GM12878 (cell line): Measurements from ENCODE around the gene CLDN5. TPM values are rescaled to one million over a fixed set of nuclear protein-coding genes. Genes with fewer than 3 reads are reported as not detected.

Experiments used
- ATAC-seq: fragments of 200-7000 bp; cut with Tn5 transposase; 3 replicates; pipeline ENCODE4 v1.9.1; 2020; ENCODE audit warnings: mild to moderate bottlenecking, moderate library complexity
- BruUV-seq: library from RNA; stranded (reverse); fragments of 400-500 nt; replicated peaks from 2 replicates; lab custom pipeline; 2021; lab: Mats Ljungman, UMichigan
- CTCF ChIA-PET: fragments of 300-600 bp; sonication (Branson Sonifier 250); formaldehyde crosslinking; extraction: SDS; loops from one replicate; lab custom pipeline; 2021; ENCODE audit warnings: inconsistent platforms; lab: Yijun Ruan, JAX
- POLR2A ChIA-PET: fragments of 350-600 bp; formaldehyde crosslinking; extraction: SDS; loops from one replicate; lab custom pipeline; 2021; ENCODE audit warnings: inconsistent platforms; lab: Charles Lee
- RAD21 ChIA-PET: fragments of 300-600 bp; sonication (Branson Sonifier 250); formaldehyde crosslinking; loops from one replicate; lab custom pipeline; 2023; ENCODE audit warnings: antibody characterized with exemption; ENCODE audit not compliant: unreplicated experiment; lab: Charles Lee
- SMC1A ChIA-PET: fragments of 300-600 bp; sonication (Branson Sonifier 250); formaldehyde crosslinking; loops from one replicate; lab custom pipeline; 2023; ENCODE audit not compliant: unreplicated experiment, uncharacterized antibody; lab: Charles Lee
- DNase-seq: peaks from one replicate; pipeline ENCODE4 v3.0.0-alpha.2; 2011; ENCODE audit warnings: low read depth, low spot score
- FAIRE-seq: peaks from 3 replicates; lab custom pipeline; 2011; peaks lifted over from hg19 to GRCh38; lab: Jason Lieb, UNC
- H2AFZ ChIP-seq: 2 replicates; pipeline ENCODE4 v1.6.0; 2011; ENCODE audit warnings: low read depth, low read length, control low read depth; ENCODE audit not compliant: control insufficient read depth
- H3K27ac ChIP-seq: 2 replicates; pipeline ENCODE4 v1.5.1; 2011; ENCODE audit warnings: control low read depth; ENCODE audit not compliant: control insufficient read depth, insufficient read depth
- H3K27me3 ChIP-seq, 2 experiments: replicated peaks in 1 of 2; 2 replicates each; pipeline versions ENCODE4 v1.6.0 to v1.6.1; 2011; ENCODE audit warnings: low read length in 1 of 2; ENCODE audit not compliant: control insufficient read depth in 2 of 2, insufficient read depth in 2 of 2
- H3K36me3 ChIP-seq, 2 experiments: 2 replicates each; pipeline ENCODE4 v1.5.1; 2011; ENCODE audit warnings: low read length in 1 of 2; ENCODE audit not compliant: control insufficient read depth in 2 of 2, insufficient read depth in 2 of 2
- H3K4me1 ChIP-seq: 2 replicates; pipeline ENCODE4 v1.6.1; 2011; ENCODE audit warnings: mild to moderate bottlenecking, low read length, moderate library complexity, mixed read lengths; ENCODE audit not compliant: control insufficient read depth, insufficient read depth
- H3K4me2 ChIP-seq: 2 replicates; pipeline ENCODE4 v1.6.0; 2011; ENCODE audit warnings: control low read depth; ENCODE audit not compliant: control insufficient read depth, insufficient read depth
- H3K4me3 ChIP-seq: fragments of 200-600 bp; sonication (generic); 2 replicates; pipeline ENCODE4 v1.5.1; 2016
- H3K79me2 ChIP-seq: 2 replicates; pipeline ENCODE4 v1.6.0; 2011; ENCODE audit warnings: low read length; ENCODE audit not compliant: control insufficient read depth, insufficient read depth
- H3K9ac ChIP-seq: 2 replicates; pipeline ENCODE4 v1.8.0; 2011; ENCODE audit warnings: low read length, control low read depth, mixed read lengths; ENCODE audit not compliant: control insufficient read depth, insufficient read depth
- H3K9me3 ChIP-seq: replicated peaks from 3 replicates; pipeline ENCODE4 v1.5.1; 2011; ENCODE audit warnings: mild to moderate bottlenecking, low read length; ENCODE audit not compliant: control insufficient read depth, insufficient read depth
- H4K20me1 ChIP-seq: 2 replicates; pipeline ENCODE4 v1.6.0; 2011; ENCODE audit not compliant: control insufficient read depth, insufficient read depth
- ATF2 ChIP-seq: IDR thresholded peaks from 2 replicates; pipeline ENCODE4 v1.6.1; 2012; ENCODE audit warnings: low read length, inconsistent platforms
- BCLAF1 ChIP-seq: fragments of 450-650 bp; IDR thresholded peaks from 2 replicates; pipeline ENCODE4 v1.6.1; 2017; ENCODE audit warnings: antibody characterized with exemption, mild to moderate bottlenecking, moderate library complexity
- BRCA1 ChIP-seq: IDR thresholded peaks from 2 replicates; pipeline ENCODE4 v1.6.1; 2011; ENCODE audit warnings: low read depth, low read length, improper control_type of control experiment
- CBFB ChIP-seq: IDR thresholded peaks from 2 replicates; pipeline ENCODE4 v1.6.1; 2016; ENCODE audit warnings: antibody characterized with exemption, low read depth
- CHD1 ChIP-seq: IDR thresholded peaks from 2 replicates; pipeline ENCODE4 v1.6.1; 2012; ENCODE audit warnings: low read depth, low read length, improper control_type of control experiment
- FOS ChIP-seq: IDR thresholded peaks from 3 replicates; pipeline ENCODE4 v1.6.1; 2011; ENCODE audit warnings: borderline replicate concordance; ENCODE audit not compliant: insufficient read length; ENCODE audit errors: extremely low read depth
- IRF4 ChIP-seq: IDR thresholded peaks from 2 replicates; pipeline ENCODE4 v1.6.1; 2011; ENCODE audit warnings: low read depth, low read length
- KAT2A ChIP-seq: conservative IDR thresholded peaks from 2 replicates; pipeline ENCODE4 v1.6.1; 2011; ENCODE audit warnings: low read depth, low read length; ENCODE audit not compliant: control insufficient read depth
- MAX ChIP-seq: IDR thresholded peaks from 2 replicates; pipeline ENCODE4 v1.6.1; 2012; ENCODE audit warnings: low read depth, low read length, improper control_type of control experiment
- MTA2 ChIP-seq: fragments of 450-650 bp; IDR thresholded peaks from 2 replicates; pipeline ENCODE4 v1.6.1; 2016; ENCODE audit warnings: low read depth, mild to moderate bottlenecking, moderate library complexity
- NFIC ChIP-seq: IDR thresholded peaks from 2 replicates; pipeline ENCODE4 v1.6.1; 2012; ENCODE audit warnings: low read depth, mild to moderate bottlenecking, inconsistent platforms, low read length, moderate library complexity
- PBX3 ChIP-seq: IDR thresholded peaks from 2 replicates; pipeline ENCODE4 v1.6.1; 2011; ENCODE audit warnings: mild to moderate bottlenecking, low read depth, low read length, moderate library complexity; ENCODE audit not compliant: insufficient replicate concordance
- RAD21 ChIP-seq: IDR thresholded peaks from 2 replicates; pipeline ENCODE4 v1.6.1; 2011; ENCODE audit warnings: mild to moderate bottlenecking, low read depth, low read length, moderate library complexity; ENCODE audit not compliant: insufficient read depth
- SMC3 ChIP-seq: IDR thresholded peaks from 2 replicates; pipeline ENCODE4 v1.6.1; 2011; ENCODE audit warnings: low read length, improper control_type of control experiment, borderline replicate concordance
- WRNIP1 ChIP-seq: IDR thresholded peaks from 2 replicates; pipeline ENCODE4 v1.6.1; 2011; ENCODE audit warnings: low read depth, low read length, improper control_type of control experiment, borderline replicate concordance
- WGBS: methylation state at CpG from one replicate; pipeline ENCODE4 v1.1.6; 2016; ENCODE audit warnings: low lambda C conversion rate; ENCODE audit not compliant: insufficient replicate concordance, insufficient coverage; ENCODE audit errors: missing lambda C conversion rate; 5-methylcytosine and 5-hydroxymethylcytosine counted together
- in situ Hi-C: fragments of 300-500 bp; cut with MboI; formaldehyde crosslinking; loops from 9 replicates; pipeline ENCODE4 v1.14.3; 2018; ENCODE audit warnings: mixed read lengths
- intact Hi-C: fragments of 100-400 bp; cut with micrococcal nuclease; formaldehyde crosslinking; loops from one replicate; pipeline ENCODE4 v1.14.2; 2022; ENCODE audit not compliant: unreplicated experiment
- polyA plus RNA-seq, 11 experiments: library from polyadenylated mRNA; depleted of rRNA in 4 of 11; unstranded in 6 of 11; stranded (reverse) in 5 of 11; fragments of >200 nt; fragmentation: Nextera tagmentation in 4 of 11; fragmentation: Illumina TruSeq in 1 of 11; extraction: Ambion mirVana in 4 of 11; extraction: Trizol in 1 of 11; gene quantifications; 1 replicate in 1 of 11; 2 replicates in 10 of 11; pipeline versions ENCODE4 v1.2.1 to v1.2.3, GENCODE V29; 2011 to 2016; ENCODE audit warnings: inconsistent platforms in 2 of 11, missing spikeins in 2 of 11, low read depth in 1 of 11
- total RNA-seq, 4 experiments: library from RNA; depleted of rRNA in 3 of 4; stranded (reverse); fragments of >200 nt in 3 of 4; fragmentation: Illumina TruSeq in 1 of 4; extraction: Trizol in 1 of 4; gene quantifications; 2 replicates each; pipeline versions ENCODE4 v1.2.1 to v1.2.3, GENCODE V29; 2013 to 2021

Gene CLDN5
- total and polyA plus RNA-seq, 10 of the 15 experiments (the other 5 are each of a cell fraction or from before 2014, with no cell fraction given): 0.15 TPM; not detected in 9

- in situ Hi-C loops (no loop called here), intact Hi-C loops (no loop called here)
- POLR2A ChIA-PET: interaction anchor here (1.5 kb wide), 1 partner anchor 49 kb away, joined by 3 read pairs; the partner anchor contains the start of gene MRPL40
- peak overlapping the region; percentile 71 for H3K4me2 ChIP-seq
- DNase-seq (no peak), FAIRE-seq (no peak)
- peak overlapping the region; percentile 80 for H3K9ac ChIP-seq
- WGBS: 72% methylated on average over 10 of the region's 10 CpGs
- TF ChIP-seq CHD1 (no peak), SMC3 (no peak), NFIC (no peak), PBX3 (no peak), FOS (no peak), CBFB (no peak), IRF4 (no peak), RAD21 (no peak), KAT2A (no peak), BRCA1 (no peak), MTA2 (no peak), BCLAF1 (no peak), WRNIP1 (no peak), MAX (no peak), ATF2 (no peak)
- TF ChIP-seq, all 136 proteins: peak for 0
- Histone ChIP-seq H3K27me3 (no peaks in the 10 kb centered on the region), H3K4me3 (peak overlapping the region; percentile 85), H3K79me2 (peaks cover 38% of the 10 kb centered on the region), H4K20me1 (no peaks in the 10 kb centered on the region; the same call in 1 of the 2 replicates), H3K4me1 (no peaks in the 10 kb centered on the region), H3K9me3 (no peaks in the 10 kb centered on the region), H3K27ac (no peak overlapping the region), H2AFZ (no peak overlapping the region), H3K36me3 (peaks cover 6 to 8% of the 10 kb centered on the region in 2 experiments; a peak in 3 of 4 replicates)
- ATAC-seq: no peak
- RAD21 ChIA-PET: interaction anchor here (0.6 to 2.0 kb wide), 3 partner anchors 12 to 302 kb away, joined by 3 to 16 read pairs (median 3); partner anchors contain the start of gene SLC25A1
- no TSS peak for BruUV-seq
- SMC1A ChIA-PET: interaction anchor here (1.5 to 2.0 kb wide), 4 partner anchors 21 to 335 kb away, joined by 4 to 8 read pairs (median 4); partner anchors contain the start of gene ESS2
- CTCF ChIA-PET: interaction anchor here (1.5 to 1.6 kb wide), 3 partner anchors 301 to 373 kb away, joined by 3 to 8 read pairs (median 4); partner anchors contain the start of gene SLC25A1
Measured at GRCh38 chr22:19480789-19481188, 43.4 kb downstream of the CLDN5 start.
